HG03378 (cell line): ENCODE measurements around the gene AP5Z1.
A peak's percentile ranks its signal among the peaks of the same experiment; 100 is the strongest.

Experiments used
- ATAC-seq: cut with Tn5 transposase; IDR thresholded peaks from one replicate; pipeline ENCODE4 v1.9.1; 2021; ENCODE audit warnings: mild to moderate bottlenecking, moderate library complexity; ENCODE audit not compliant: unreplicated experiment

Gene AP5Z1

GRCh38 chr7:4745971-4746919 is 29.2 kb upstream of the AP5Z1 start:
- ATAC-seq = peak; percentile 36

- no peak for ATAC-seq
These were observed 28.4 kb upstream of the AP5Z1 start for GRCh38 chr7:4747013-4747412.

GRCh38 chr7:4747746-4748145 is 27.7 kb upstream of the AP5Z1 start:
- no peak for ATAC-seq

GRCh38 chr7:4748231-4748681 is 27.2 kb upstream of the AP5Z1 start:
- no peak for ATAC-seq

GRCh38 chr7:4749363-4749762 is 26.1 kb upstream of the AP5Z1 start:
- no peak for ATAC-seq

- ATAC-seq = no peak
These were observed 25.6 kb upstream of the AP5Z1 start for GRCh38 chr7:4749798-4750197.

- no peak for ATAC-seq
These were observed 23.9 kb upstream of the AP5Z1 start for GRCh38 chr7:4751398-4751947.

GRCh38 chr7:4753598-4754432 is 21.6 kb upstream of the AP5Z1 start:
- ATAC-seq = peak; percentile 69

GRCh38 chr7:4754433-4755010 is 20.9 kb upstream of the AP5Z1 start:
- no peak for ATAC-seq

GRCh38 chr7:4755045-4755444 is 20.4 kb upstream of the AP5Z1 start:
- no peak for ATAC-seq

GRCh38 chr7:4758111-4758510 is 17.3 kb upstream of the AP5Z1 start:
- ATAC-seq = no peak

GRCh38 chr7:4758791-4759190 is 16.6 kb upstream of the AP5Z1 start:
- no peak for ATAC-seq

- no peak for ATAC-seq
These were observed 16.2 kb upstream of the AP5Z1 start for GRCh38 chr7:4759211-4759610.

- no peak for ATAC-seq
These were observed 14.5 kb upstream of the AP5Z1 start for GRCh38 chr7:4760952-4761351.

- ATAC-seq = no peak
These were observed 13.0 kb upstream of the AP5Z1 start for GRCh38 chr7:4762121-4763055.

- ATAC-seq = no peak
These were observed 12.2 kb upstream of the AP5Z1 start for GRCh38 chr7:4763091-4763793.

GRCh38 chr7:4763794-4764185 is 11.6 kb upstream of the AP5Z1 start:
- ATAC-seq = no peak

GRCh38 chr7:4764402-4765007 is 10.9 kb upstream of the AP5Z1 start:
- ATAC-seq = no peak
